Natural killer cell (primary cell): ENCODE measurements around the gene CFP. TPM values are rescaled to one million over a fixed set of nuclear protein-coding genes. Genes with fewer than 3 reads are reported as not detected.

Source experiments
- ATAC-seq, 3 donors: fragments of 150-1000 bp in 2 of 3; fragments of 200-7000 bp in 1 of 3; cut with Tn5 transposase; 1 replicate in 1 of 3; 2 replicates in 2 of 3; pipeline ENCODE4 v1.10.0; 2021; ENCODE audit warnings: mild to moderate bottlenecking in 2 of 3, moderate library complexity in 2 of 3
- DNase-seq, 2 donors: peaks; one replicate each; pipeline versions ENCODE4 v3.0.0 to v3.0.0-alpha.2; 2013 to 2021; ENCODE audit warnings: mixed read lengths in 1 of 2
- H3K27ac ChIP-seq: one replicate; pipeline ENCODE4 v1.5.1; 2013; ENCODE audit warnings: mild to moderate bottlenecking, low read length
- H3K27me3 ChIP-seq: one replicate; pipeline ENCODE4 v1.6.1; 2013; ENCODE audit warnings: low read length; ENCODE audit not compliant: control insufficient read depth, insufficient read depth
- H3K36me3 ChIP-seq: one replicate; pipeline ENCODE4 v1.6.1; 2013; ENCODE audit warnings: low read length; ENCODE audit not compliant: control insufficient read depth, insufficient read depth
- H3K4me1 ChIP-seq: one replicate; pipeline ENCODE4 v1.6.1; 2013; ENCODE audit warnings: low read length; ENCODE audit not compliant: control insufficient read depth, insufficient read depth
- H3K4me3 ChIP-seq: one replicate; pipeline ENCODE4 v1.5.1; 2013; ENCODE audit warnings: low read length
- H3K9me3 ChIP-seq: one replicate; pipeline ENCODE4 v1.6.1; 2013; ENCODE audit warnings: low read length; ENCODE audit not compliant: control insufficient read depth, insufficient read depth
- H3K27ac Mint-ChIP-seq, 2 donors: one replicate each; pipeline ENCODE4 v1.8.0; 2022; ENCODE audit warnings: mild to moderate bottlenecking in 2 of 2, mixed read lengths in 2 of 2, moderate library complexity in 1 of 2
- H3K27me3 Mint-ChIP-seq, 2 donors: one replicate each; pipeline ENCODE4 v1.8.0; 2022; ENCODE audit warnings: low read depth in 2 of 2, mixed read lengths in 2 of 2
- H3K36me3 Mint-ChIP-seq: one replicate; pipeline ENCODE4 v1.8.0; 2022; ENCODE audit warnings: mixed read lengths
- H3K4me1 Mint-ChIP-seq, 2 donors: one replicate each; pipeline ENCODE4 v1.8.0; 2022; ENCODE audit warnings: mixed read lengths in 2 of 2
- H3K4me3 Mint-ChIP-seq: one replicate; pipeline ENCODE4 v1.8.0; 2022; ENCODE audit warnings: mild to moderate bottlenecking, moderate library complexity, mixed read lengths
- H3K9me3 Mint-ChIP-seq, 2 donors: one replicate each; pipeline ENCODE4 v1.8.0; 2022; ENCODE audit warnings: mixed read lengths in 2 of 2
- WGBS: methylation state at CpG from one replicate; pipeline ENCODE4 v1.1.7; 2013; ENCODE audit warnings: missing lambda C conversion rate; ENCODE audit not compliant: insufficient coverage; 5-methylcytosine and 5-hydroxymethylcytosine counted together
- intact Hi-C: fragments of 100-400 bp; cut with micrococcal nuclease; formaldehyde crosslinking; loops from one replicate; pipeline ENCODE4 v1.14.2; 2022
- total RNA-seq, 4 donors: library from RNA; stranded (reverse); fragments of 120-200 nt in 1 of 4; gene quantifications; one replicate each; pipeline versions ENCODE4 v1.2.3 to v1.2.4, GENCODE V29; 2013 to 2022
- TF ChIP-seq, protein P1 (sequence below): fragments of 200-600 bp; IDR thresholded peaks from one replicate; pipeline ENCODE4 v1.8.0; 2022; ENCODE audit warnings: antibody characterized with exemption

Gene CFP
- total RNA-seq, 3 donors from 2014 or later (not counting 1 experiment from before 2014, with no cell fraction given), result 9.0 to 21.1 (median 19.3) TPM

DNA sequence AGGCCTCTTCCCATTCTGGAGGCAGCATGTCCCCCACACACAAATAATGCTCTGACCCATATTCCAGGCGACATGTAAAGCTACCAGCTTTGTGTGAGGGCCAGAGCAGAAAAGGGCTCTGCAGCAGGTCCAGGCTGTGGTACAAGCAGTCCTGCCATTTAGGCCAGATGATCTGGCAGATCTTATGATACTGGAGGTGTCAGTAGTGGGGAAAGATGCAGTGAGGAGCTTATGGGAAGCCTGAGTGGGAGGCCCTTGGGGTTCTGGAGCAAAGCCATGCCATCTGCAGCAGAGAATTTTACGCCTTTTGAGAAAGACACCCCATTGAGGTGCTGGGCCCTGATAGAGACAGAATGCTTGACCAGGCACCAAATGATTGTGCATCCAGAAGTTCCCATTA is 17.8 kb downstream of the CFP start:
- Histone ChIP-seq H3K27me3 (no peaks in the 10 kb centered on the region), H3K27ac (no peak overlapping the region), H3K4me3 (no peak overlapping the region), H3K9me3 (no peaks in the 10 kb centered on the region), H3K4me1 (no peaks in the 10 kb centered on the region), H3K36me3 (no peaks in the 10 kb centered on the region)
- DNase-seq, result no peak
- Mint-ChIP-seq H3K27me3 (peaks cover 18 to 19% of the 10 kb centered on the region in 2 donors), H3K36me3 (no peaks in the 10 kb centered on the region), H3K4me1 (no peaks in the 10 kb centered on the region), H3K9me3 (no peaks in the 10 kb centered on the region), H3K27ac (no peak overlapping the region), H3K4me3 (no peak overlapping the region)
- WGBS, result 82% methylated on average over 2 of the region's 2 CpGs
- no peak for ATAC-seq
- TF ChIP-seq, protein P1, sequence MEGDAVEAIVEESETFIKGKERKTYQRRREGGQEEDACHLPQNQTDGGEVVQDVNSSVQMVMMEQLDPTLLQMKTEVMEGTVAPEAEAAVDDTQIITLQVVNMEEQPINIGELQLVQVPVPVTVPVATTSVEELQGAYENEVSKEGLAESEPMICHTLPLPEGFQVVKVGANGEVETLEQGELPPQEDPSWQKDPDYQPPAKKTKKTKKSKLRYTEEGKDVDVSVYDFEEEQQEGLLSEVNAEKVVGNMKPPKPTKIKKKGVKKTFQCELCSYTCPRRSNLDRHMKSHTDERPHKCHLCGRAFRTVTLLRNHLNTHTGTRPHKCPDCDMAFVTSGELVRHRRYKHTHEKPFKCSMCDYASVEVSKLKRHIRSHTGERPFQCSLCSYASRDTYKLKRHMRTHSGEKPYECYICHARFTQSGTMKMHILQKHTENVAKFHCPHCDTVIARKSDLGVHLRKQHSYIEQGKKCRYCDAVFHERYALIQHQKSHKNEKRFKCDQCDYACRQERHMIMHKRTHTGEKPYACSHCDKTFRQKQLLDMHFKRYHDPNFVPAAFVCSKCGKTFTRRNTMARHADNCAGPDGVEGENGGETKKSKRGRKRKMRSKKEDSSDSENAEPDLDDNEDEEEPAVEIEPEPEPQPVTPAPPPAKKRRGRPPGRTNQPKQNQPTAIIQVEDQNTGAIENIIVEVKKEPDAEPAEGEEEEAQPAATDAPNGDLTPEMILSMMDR, result no peak
- intact Hi-C loops, result no loop called here

DNA sequence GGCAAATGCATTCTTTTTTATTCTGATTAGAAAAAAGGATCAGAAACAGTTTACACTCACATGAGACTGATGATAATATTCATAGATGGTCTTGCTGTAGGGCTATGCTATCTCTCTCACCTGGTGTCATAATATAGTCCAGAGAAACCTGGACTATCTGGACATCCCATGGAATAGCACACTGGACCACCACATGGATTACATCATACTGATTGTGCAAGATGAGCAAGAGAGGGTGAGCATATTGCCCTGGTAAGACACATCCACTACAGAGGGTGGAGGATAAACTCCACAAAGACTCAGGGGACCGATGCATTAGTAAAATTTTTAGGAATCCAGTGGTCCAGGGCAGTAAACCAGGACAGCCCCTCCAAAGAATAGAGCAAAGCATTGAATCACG is 18.2 kb downstream of the CFP start:
- TF ChIP-seq, protein P1, result no peak
- H3K9me3 ChIP-seq, result no peaks in the 10 kb centered on the region
- DNase-seq (no peak), ATAC-seq (no peak)
- no peaks in the 10 kb centered on the region for H3K36me3 Mint-ChIP-seq
- no peak overlapping the region for H3K4me3 ChIP-seq
- H3K27ac Mint-ChIP-seq, result no peak overlapping the region
- WGBS, result 83% methylated on average over 2 of the region's 2 CpGs
- no peaks in the 10 kb centered on the region for H3K27me3 ChIP-seq
- no peaks in the 10 kb centered on the region for H3K36me3 ChIP-seq
- H3K4me1 ChIP-seq, result no peaks in the 10 kb centered on the region
- intact Hi-C loops, result no loop called here
- no peak overlapping the region for H3K27ac ChIP-seq
- H3K27me3 Mint-ChIP-seq, result peaks cover 14% of the 10 kb centered on the region in 2 donors
- no peaks in the 10 kb centered on the region for H3K4me1 Mint-ChIP-seq
- no peak overlapping the region for H3K4me3 Mint-ChIP-seq
- H3K9me3 Mint-ChIP-seq, result no peaks in the 10 kb centered on the region

DNA sequence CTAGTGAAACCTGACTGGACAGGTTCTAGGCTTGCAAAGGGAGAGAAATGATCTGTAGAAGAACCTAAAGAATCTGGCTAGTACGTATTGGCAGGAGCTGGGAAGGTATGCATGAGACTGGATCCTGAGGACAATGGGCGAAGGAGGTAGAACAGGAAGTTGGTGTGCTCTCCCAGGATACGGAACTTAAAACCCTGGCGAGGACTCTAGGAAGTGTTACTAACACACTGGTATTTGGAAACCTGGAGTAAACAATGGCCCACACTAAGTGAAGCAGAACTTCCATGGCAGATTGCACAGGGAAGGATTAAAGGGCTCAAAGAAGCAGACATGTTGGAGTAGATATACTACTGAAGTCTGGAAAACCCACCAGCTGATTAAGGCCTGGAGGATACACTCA is 19.2 kb downstream of the CFP start:
- DNase-seq (no peak), ATAC-seq (no peak)
- Histone ChIP-seq H3K4me3 (no peak overlapping the region), H3K4me1 (no peaks in the 10 kb centered on the region), H3K9me3 (no peaks in the 10 kb centered on the region), H3K27ac (no peak overlapping the region), H3K27me3 (no peaks in the 10 kb centered on the region), H3K36me3 (no peaks in the 10 kb centered on the region)
- no peaks in the 10 kb centered on the region for H3K4me1 Mint-ChIP-seq
- intact Hi-C loops, result no loop called here
- 90% methylated on average over 4 of the region's 4 CpGs for WGBS
- TF ChIP-seq, protein P1, result no peak
- no peak overlapping the region for H3K27ac Mint-ChIP-seq
- no peaks in the 10 kb centered on the region for H3K9me3 Mint-ChIP-seq
- no peaks in the 10 kb centered on the region for H3K36me3 Mint-ChIP-seq
- no peak overlapping the region for H3K4me3 Mint-ChIP-seq
- peaks cover 7 to 8% of the 10 kb centered on the region in 2 donors for H3K27me3 Mint-ChIP-seq

DNA sequence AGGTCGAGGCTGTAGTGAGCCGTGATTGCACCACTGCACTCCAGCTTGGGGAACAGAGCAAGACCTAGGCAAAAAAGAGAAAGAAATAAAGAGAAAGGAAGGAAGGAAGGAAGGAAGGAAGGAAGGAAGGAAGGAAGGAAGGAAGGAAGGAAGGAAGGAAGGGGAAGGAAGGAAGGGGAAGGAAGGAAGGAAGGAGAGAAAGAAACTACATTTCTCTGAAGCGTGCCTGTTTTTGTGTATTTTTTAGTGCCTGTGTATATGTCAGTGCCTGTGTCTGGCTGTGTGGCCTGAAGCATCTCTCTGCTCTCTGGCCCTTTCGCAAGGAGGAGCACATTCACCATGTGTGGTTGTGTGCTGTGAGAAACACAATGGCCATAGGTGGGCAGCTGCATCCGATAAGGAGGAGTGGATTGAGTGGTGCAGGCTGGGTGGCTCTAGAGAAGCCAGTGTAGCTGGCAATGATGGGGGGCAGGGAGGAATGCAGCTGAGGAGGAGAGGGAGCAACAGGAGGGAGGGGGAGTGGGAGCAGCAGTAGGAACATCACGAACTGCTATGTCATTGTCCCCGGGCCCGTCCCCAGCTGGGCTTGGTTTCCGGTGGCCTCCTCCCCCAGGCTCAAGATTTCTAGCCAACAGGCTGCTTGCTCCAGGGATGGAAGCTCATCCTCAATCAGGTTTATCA is 21.5 kb downstream of the CFP start:
- no peak overlapping the region for H3K27ac ChIP-seq
- H3K27ac Mint-ChIP-seq, result no peak overlapping the region
- no peak for DNase-seq
- H3K4me1 ChIP-seq, result no peaks in the 10 kb centered on the region
- intact Hi-C loops, result no loop called here
- H3K36me3 Mint-ChIP-seq, result no peaks in the 10 kb centered on the region
- H3K4me3 Mint-ChIP-seq, result no peak overlapping the region
- H3K4me3 ChIP-seq, result no peak overlapping the region
- 39% methylated on average over 8 of the region's 9 CpGs for WGBS
- H3K27me3 ChIP-seq, result no peaks in the 10 kb centered on the region
- peaks cover 0 to 7% of the 10 kb centered on the region in 2 donors for H3K27me3 Mint-ChIP-seq
- no peaks in the 10 kb centered on the region for H3K9me3 ChIP-seq
- no peaks in the 10 kb centered on the region for H3K9me3 Mint-ChIP-seq
- H3K4me1 Mint-ChIP-seq, result no peaks in the 10 kb centered on the region
- H3K36me3 ChIP-seq, result no peaks in the 10 kb centered on the region
- TF ChIP-seq, protein P1, result no peak
- ATAC-seq, result no peak
